ENCODE results near the gene GCG.

GRCh38 chr2:162199913-162200312 is 47.9 kb upstream of the GCG start:
- TF ChIP-seq, protein P1, sequence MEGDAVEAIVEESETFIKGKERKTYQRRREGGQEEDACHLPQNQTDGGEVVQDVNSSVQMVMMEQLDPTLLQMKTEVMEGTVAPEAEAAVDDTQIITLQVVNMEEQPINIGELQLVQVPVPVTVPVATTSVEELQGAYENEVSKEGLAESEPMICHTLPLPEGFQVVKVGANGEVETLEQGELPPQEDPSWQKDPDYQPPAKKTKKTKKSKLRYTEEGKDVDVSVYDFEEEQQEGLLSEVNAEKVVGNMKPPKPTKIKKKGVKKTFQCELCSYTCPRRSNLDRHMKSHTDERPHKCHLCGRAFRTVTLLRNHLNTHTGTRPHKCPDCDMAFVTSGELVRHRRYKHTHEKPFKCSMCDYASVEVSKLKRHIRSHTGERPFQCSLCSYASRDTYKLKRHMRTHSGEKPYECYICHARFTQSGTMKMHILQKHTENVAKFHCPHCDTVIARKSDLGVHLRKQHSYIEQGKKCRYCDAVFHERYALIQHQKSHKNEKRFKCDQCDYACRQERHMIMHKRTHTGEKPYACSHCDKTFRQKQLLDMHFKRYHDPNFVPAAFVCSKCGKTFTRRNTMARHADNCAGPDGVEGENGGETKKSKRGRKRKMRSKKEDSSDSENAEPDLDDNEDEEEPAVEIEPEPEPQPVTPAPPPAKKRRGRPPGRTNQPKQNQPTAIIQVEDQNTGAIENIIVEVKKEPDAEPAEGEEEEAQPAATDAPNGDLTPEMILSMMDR (IDR thresholded peaks at IDR 0.05): no peak
- TF ChIP-seq POLR2A (IDR thresholded peaks at IDR 0.05): no peak
